ENCODE results near the gene IMPA2.

DNA sequence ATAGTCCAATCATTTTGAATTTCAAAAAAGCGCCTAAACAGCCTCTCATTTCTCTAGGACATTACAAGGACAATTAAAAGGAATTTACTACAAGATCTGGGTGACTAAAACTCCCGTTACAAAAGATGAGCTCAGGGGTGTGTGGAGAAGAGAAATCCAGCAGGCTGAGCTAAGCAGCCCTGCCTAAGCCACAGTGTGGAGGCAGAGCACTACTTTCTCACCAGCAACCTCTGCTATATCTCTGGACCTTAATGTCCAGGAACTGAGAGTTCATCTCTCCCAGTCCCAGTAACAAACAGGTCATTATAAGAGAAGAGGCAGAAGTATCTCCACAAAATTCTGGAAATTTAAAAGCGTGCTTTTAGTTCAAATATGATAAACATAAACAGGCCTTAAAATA, 93.4 kb downstream of the IMPA2 start:
- TF ChIP-seq POLR2A (IDR thresholded peaks at IDR 0.05; ENCODE audit: low read depth, low read length): no peak
- TF ChIP-seq, protein P1, sequence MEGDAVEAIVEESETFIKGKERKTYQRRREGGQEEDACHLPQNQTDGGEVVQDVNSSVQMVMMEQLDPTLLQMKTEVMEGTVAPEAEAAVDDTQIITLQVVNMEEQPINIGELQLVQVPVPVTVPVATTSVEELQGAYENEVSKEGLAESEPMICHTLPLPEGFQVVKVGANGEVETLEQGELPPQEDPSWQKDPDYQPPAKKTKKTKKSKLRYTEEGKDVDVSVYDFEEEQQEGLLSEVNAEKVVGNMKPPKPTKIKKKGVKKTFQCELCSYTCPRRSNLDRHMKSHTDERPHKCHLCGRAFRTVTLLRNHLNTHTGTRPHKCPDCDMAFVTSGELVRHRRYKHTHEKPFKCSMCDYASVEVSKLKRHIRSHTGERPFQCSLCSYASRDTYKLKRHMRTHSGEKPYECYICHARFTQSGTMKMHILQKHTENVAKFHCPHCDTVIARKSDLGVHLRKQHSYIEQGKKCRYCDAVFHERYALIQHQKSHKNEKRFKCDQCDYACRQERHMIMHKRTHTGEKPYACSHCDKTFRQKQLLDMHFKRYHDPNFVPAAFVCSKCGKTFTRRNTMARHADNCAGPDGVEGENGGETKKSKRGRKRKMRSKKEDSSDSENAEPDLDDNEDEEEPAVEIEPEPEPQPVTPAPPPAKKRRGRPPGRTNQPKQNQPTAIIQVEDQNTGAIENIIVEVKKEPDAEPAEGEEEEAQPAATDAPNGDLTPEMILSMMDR (conservative IDR thresholded peaks at IDR 0.05; ENCODE audit: low read depth, low read length): no peak
- no peak for TF ChIP-seq MAFK (IDR thresholded peaks at IDR 0.05; ENCODE audit: low read depth, low read length)
- TF ChIP-seq RAD21 (IDR thresholded peaks at IDR 0.05; ENCODE audit: low read length): no peak
- TF ChIP-seq MAZ (IDR thresholded peaks at IDR 0.05; ENCODE audit: borderline replicate concordance, low read depth, low read length): no peak
- TF ChIP-seq CEBPB (IDR thresholded peaks at IDR 0.05; ENCODE audit: low read depth, low read length): no peak
- TF ChIP-seq, protein P2, sequence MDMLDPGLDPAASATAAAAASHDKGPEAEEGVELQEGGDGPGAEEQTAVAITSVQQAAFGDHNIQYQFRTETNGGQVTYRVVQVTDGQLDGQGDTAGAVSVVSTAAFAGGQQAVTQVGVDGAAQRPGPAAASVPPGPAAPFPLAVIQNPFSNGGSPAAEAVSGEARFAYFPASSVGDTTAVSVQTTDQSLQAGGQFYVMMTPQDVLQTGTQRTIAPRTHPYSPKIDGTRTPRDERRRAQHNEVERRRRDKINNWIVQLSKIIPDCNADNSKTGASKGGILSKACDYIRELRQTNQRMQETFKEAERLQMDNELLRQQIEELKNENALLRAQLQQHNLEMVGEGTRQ (IDR thresholded peaks at IDR 0.05; ENCODE audit: low read depth, low read length): no peak
- no peak for TF ChIP-seq NFE2L2 (IDR thresholded peaks at IDR 0.05; ENCODE audit: low read depth, low read length)
- no peak for TF ChIP-seq MXI1 (IDR thresholded peaks at IDR 0.05; ENCODE audit: borderline replicate concordance, low read depth, low read length)
